IMR-90 (cell line): Measurements from ENCODE around the gene BRD8. TPM values are rescaled to one million over a fixed set of nuclear protein-coding genes. Genes with fewer than 3 reads are reported as not detected.

Experiments used
- ATAC-seq: fragments of 200-7000 bp; cut with Tn5 transposase; 2 replicates; pipeline ENCODE4 v1.9.1; 2020; ENCODE audit warnings: low read depth, mild to moderate bottlenecking, moderate library complexity
- BruUV-seq: library from RNA; stranded (reverse); fragments of 400-500 nt; replicated peaks from 2 replicates; lab custom pipeline; 2021; lab: Mats Ljungman, UMichigan
- CTCF ChIA-PET: fragments of 300-600 bp; formaldehyde crosslinking; extraction: SDS; loops from one replicate; lab custom pipeline; 2021; ENCODE audit warnings: antibody characterized with exemption; lab: Yijun Ruan, JAX
- POLR2A ChIA-PET: fragments of 300-600 bp; sonication (Branson Sonifier 250); formaldehyde crosslinking; loops from one replicate; lab custom pipeline; 2022; ENCODE audit warnings: antibody characterized with exemption; ENCODE audit not compliant: unreplicated experiment; lab: Charles Lee
- DNase-seq: peaks from one replicate; pipeline ENCODE4 v3.0.0; 2013
- H2AFZ ChIP-seq: replicated peaks from 2 replicates; pipeline ENCODE3; 2013; ENCODE audit warnings: low read length, mild to moderate bottlenecking; ENCODE audit not compliant: poor library complexity
- H2AK5ac ChIP-seq: 2 replicates; pipeline ENCODE4 v1.6.1; 2013; ENCODE audit warnings: low read depth, low read length, inconsistent platforms
- H2AK9ac ChIP-seq: replicated peaks from 2 replicates; pipeline ENCODE3; 2013; ENCODE audit warnings: mild to moderate bottlenecking, low read depth, low read length, moderate library complexity; ENCODE audit not compliant: poor library complexity
- H2BK120ac ChIP-seq: 2 replicates; pipeline ENCODE4 v1.6.1; 2013; ENCODE audit warnings: low read depth, low read length, inconsistent platforms
- H2BK15ac ChIP-seq: 3 replicates; pipeline ENCODE4 v1.6.1; 2013; ENCODE audit warnings: low read depth, low read length, inconsistent platforms
- H2BK20ac ChIP-seq: 2 replicates; pipeline ENCODE4 v1.6.1; 2013; ENCODE audit warnings: low read depth, mild to moderate bottlenecking, inconsistent platforms, low read length, moderate library complexity
- H2BK5ac ChIP-seq: 2 replicates; pipeline ENCODE4 v1.6.1; 2013; ENCODE audit warnings: mild to moderate bottlenecking, low read depth, low read length, inconsistent platforms; ENCODE audit not compliant: poor library complexity, severe bottlenecking
- H3K14ac ChIP-seq: replicated peaks from 2 replicates; pipeline ENCODE4 v1.6.1; 2013; ENCODE audit warnings: low read depth, low read length, inconsistent platforms
- H3K18ac ChIP-seq: 2 replicates; pipeline ENCODE4 v1.6.1; 2013; ENCODE audit warnings: low read depth, low read length, control low read depth
- H3K23ac ChIP-seq: 2 replicates; pipeline ENCODE4 v1.6.1; 2013; ENCODE audit warnings: low read depth, low read length, inconsistent platforms
- H3K27ac ChIP-seq: 2 replicates; pipeline ENCODE4 v1.5.1; 2013; ENCODE audit warnings: mild to moderate bottlenecking, control low read depth, low read length; ENCODE audit not compliant: insufficient read depth
- H3K27me3 ChIP-seq: 2 replicates; pipeline ENCODE4 v1.6.1; 2013; ENCODE audit warnings: low read length; ENCODE audit not compliant: control insufficient read depth, insufficient read depth
- H3K36me3 ChIP-seq: 2 replicates; pipeline ENCODE4 v1.6.1; 2013; ENCODE audit warnings: low read length, mixed read lengths; ENCODE audit not compliant: control insufficient read depth, insufficient read depth
- H3K4ac ChIP-seq: 2 replicates; pipeline ENCODE4 v1.6.1; 2013; ENCODE audit warnings: low read depth, low read length, inconsistent platforms
- H3K4me1 ChIP-seq: 2 replicates; pipeline ENCODE4 v1.6.1; 2013; ENCODE audit warnings: low read length, mixed read lengths; ENCODE audit not compliant: control insufficient read depth, insufficient read depth
- H3K4me2 ChIP-seq: 2 replicates; pipeline ENCODE4 v1.6.1; 2013; ENCODE audit warnings: low read depth, mild to moderate bottlenecking, control low read depth, low read length, moderate library complexity
- H3K4me3 ChIP-seq: 2 replicates; pipeline ENCODE4 v1.5.1; 2013; ENCODE audit warnings: low read depth, mild to moderate bottlenecking, control low read depth, low read length, moderate library complexity; ENCODE audit not compliant: insufficient read depth
- H3K56ac ChIP-seq: 2 replicates; pipeline ENCODE4 v1.6.1; 2013; ENCODE audit warnings: low read length, inconsistent platforms; ENCODE audit not compliant: insufficient read depth; ENCODE audit errors: extremely low read depth
- H3K79me1 ChIP-seq, 2 experiments: 2 replicates each; pipeline ENCODE4 v1.6.1; 2013; ENCODE audit warnings: low read length in 2 of 2, inconsistent platforms in 1 of 2, low read depth in 1 of 2
- H3K9ac ChIP-seq: 2 replicates; pipeline ENCODE4 v1.6.1; 2013; ENCODE audit warnings: low read depth, low read length, control low read depth
- H3K9me1 ChIP-seq: 2 replicates; pipeline ENCODE4 v1.6.1; 2013; ENCODE audit warnings: low read length, inconsistent platforms; ENCODE audit not compliant: insufficient read depth
- H3K9me3 ChIP-seq: 2 replicates; pipeline ENCODE4 v1.6.1; 2013; ENCODE audit warnings: low read length; ENCODE audit not compliant: control insufficient read depth, insufficient read depth
- H4K20me1 ChIP-seq: 2 replicates; pipeline ENCODE4 v1.6.1; 2013; ENCODE audit warnings: low read length, inconsistent platforms; ENCODE audit not compliant: insufficient read depth
- H4K5ac ChIP-seq: 2 replicates; pipeline ENCODE4 v1.6.1; 2013; ENCODE audit warnings: mild to moderate bottlenecking, low read depth, low read length, control low read depth
- H4K8ac ChIP-seq, 2 experiments: 2 replicates each; pipeline ENCODE4 v1.6.1; 2013; ENCODE audit warnings: low read depth in 2 of 2, low read length in 2 of 2, control low read depth in 1 of 2, inconsistent platforms in 1 of 2
- H4K91ac ChIP-seq: 2 replicates; pipeline ENCODE4 v1.6.1; 2013; ENCODE audit warnings: low read depth, low read length, inconsistent platforms; ENCODE audit not compliant: insufficient read depth
- BHLHE40 ChIP-seq: fragments of 150-350 bp; IDR thresholded peaks from 2 replicates; pipeline ENCODE4 v1.6.1; 2016; ENCODE audit warnings: mild to moderate bottlenecking, low read depth, low read length
- CHD1 ChIP-seq: IDR thresholded peaks from 2 replicates; pipeline ENCODE4 v1.6.1; 2012; ENCODE audit warnings: low read depth, low read length, improper control_type of control experiment
- FOS ChIP-seq: fragments of 150-350 bp; IDR thresholded peaks from 2 replicates; pipeline ENCODE4 v1.6.1; 2016; ENCODE audit warnings: low read depth, low read length
- MAFK ChIP-seq: IDR thresholded peaks from 2 replicates; pipeline ENCODE4 v1.6.1; 2012; ENCODE audit warnings: low read depth, low read length, improper control_type of control experiment
- MXI1 ChIP-seq: IDR thresholded peaks from 2 replicates; pipeline ENCODE4 v1.6.1; 2012; ENCODE audit warnings: low read depth, mild to moderate bottlenecking, low read length, moderate library complexity, borderline replicate concordance
- NFE2L2 ChIP-seq: fragments of 150-350 bp; IDR thresholded peaks from 2 replicates; pipeline ENCODE4 v1.6.1; 2016; ENCODE audit warnings: low read depth, mild to moderate bottlenecking, low read length
- POLR2A ChIP-seq: IDR thresholded peaks from 2 replicates; pipeline ENCODE4 v1.6.1; 2012; ENCODE audit warnings: mild to moderate bottlenecking, low read depth, low read length
- RAD21 ChIP-seq: IDR thresholded peaks from 2 replicates; pipeline ENCODE4 v1.6.1; 2012; ENCODE audit warnings: low read length, improper control_type of control experiment
- USF2 ChIP-seq: fragments of 150-350 bp; IDR thresholded peaks from 2 replicates; pipeline ENCODE4 v1.6.1; 2017; ENCODE audit warnings: mild to moderate bottlenecking, antibody characterized with exemption, low read length, low read depth
- WGBS, 2 experiments: methylation state at CpG; one replicate each; pipeline versions ENCODE4 v1.1.5 to v1.1.7; 2013; ENCODE audit warnings: missing lambda C conversion rate in 2 of 2; ENCODE audit not compliant: insufficient read length in 1 of 2; ENCODE audit errors: extremely low coverage in 2 of 2; 5-methylcytosine and 5-hydroxymethylcytosine counted together
- dilution Hi-C: fragments of 300-500 bp; cut with HindIII; formaldehyde crosslinking; loops from one replicate; pipeline ENCODE4 v1.14.3; 2018; ENCODE audit warnings: low sequenced_read_pairs; ENCODE audit not compliant: unreplicated experiment
- in situ Hi-C: fragments of 300-500 bp; cut with MboI; formaldehyde crosslinking; loops from 3 replicates; pipeline ENCODE4 v1.14.3; 2019; ENCODE audit warnings: low sequenced_read_pairs, inconsistent platforms, mixed read lengths
- intact Hi-C: fragments of 100-400 bp; cut with micrococcal nuclease; formaldehyde crosslinking; loops from 2 replicates; pipeline ENCODE4 v1.10.0; 2022
- polyA plus RNA-seq, 3 experiments: library from polyadenylated mRNA; depleted of rRNA; stranded (reverse); fragments of >200 nt; gene quantifications; 2 replicates each; pipeline ENCODE4 v1.2.3, GENCODE V29; 2012; ENCODE audit warnings: low replicate concordance in 1 of 3
- total RNA-seq: library from RNA; depleted of rRNA; stranded (reverse); fragments of >200 nt; gene quantifications from 2 replicates; pipeline ENCODE4 v1.2.3, GENCODE V29; 2012
- TF ChIP-seq, protein P1 (sequence below): conservative IDR thresholded peaks from 2 replicates; pipeline ENCODE4 v1.5.1; 2012; ENCODE audit warnings: mild to moderate bottlenecking, low read depth, low read length, improper control_type of control experiment
- TF ChIP-seq, protein P2 (sequence below): fragments of 150-350 bp; IDR thresholded peaks from 2 replicates; pipeline ENCODE4 v1.6.1; 2016; ENCODE audit warnings: low read depth, mild to moderate bottlenecking, low read length, moderate library complexity, borderline replicate concordance

BRD8 gene
- total and polyA plus RNA-seq, 2 of the 4 experiments (the other 2 are of a cell fraction): 36.9 to 43.6 TPM

DNA sequence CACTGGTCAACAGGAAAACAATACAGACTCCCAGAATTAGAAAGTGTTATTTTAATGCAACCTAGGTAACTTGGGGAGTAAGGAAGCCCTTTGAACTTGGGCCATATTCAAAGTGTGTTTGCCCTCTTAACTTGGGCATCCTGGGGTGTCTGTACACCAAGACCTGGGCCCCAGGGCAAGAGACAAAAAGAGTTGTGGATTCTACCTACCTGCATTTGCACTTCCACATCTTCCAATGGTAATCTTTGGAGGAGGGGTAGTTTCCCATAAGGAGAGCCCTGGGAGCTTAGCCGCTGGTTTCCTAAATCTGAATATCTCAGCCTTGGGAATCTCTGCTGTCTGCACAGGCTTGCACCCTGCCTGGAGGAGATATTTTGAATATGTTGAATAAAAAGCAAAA lies 86.1 kb downstream of the BRD8 start:
- no peak overlapping the region for H2AK5ac ChIP-seq
- H2BK15ac ChIP-seq: no peak overlapping the region
- intact Hi-C loops: no loop called here
- no peaks in the 10 kb centered on the region for H3K9me3 ChIP-seq
- no peaks in the 10 kb centered on the region for H3K9me1 ChIP-seq
- H3K27ac ChIP-seq: no peak overlapping the region
- no peak overlapping the region for H3K4me3 ChIP-seq
- no peak overlapping the region for H2BK120ac ChIP-seq
- no CpG with 5 or more reads among the region's 1 CpG for WGBS, 2 experiments
- H2BK5ac ChIP-seq: no peak overlapping the region
- H3K14ac ChIP-seq: no peak overlapping the region
- H3K9ac ChIP-seq: no peak overlapping the region
- no peak overlapping the region for H4K8ac ChIP-seq
- ChIA-PET CTCF (no interaction called here), POLR2A (no interaction called here)
- H3K18ac ChIP-seq: no peak overlapping the region
- H3K4me1 ChIP-seq: no peaks in the 10 kb centered on the region
- no peak overlapping the region for H2AK9ac ChIP-seq
- no peaks in the 10 kb centered on the region for H3K79me1 ChIP-seq
- no peak for ATAC-seq
- no peak overlapping the region for H4K5ac ChIP-seq
- TF ChIP-seq FOS (no peak), MXI1 (no peak), USF2 (no peak), POLR2A (no peak), NFE2L2 (no peak), CHD1 (no peak), MAFK (no peak), RAD21 (no peak), BHLHE40 (no peak)
- TF ChIP-seq, protein P1, sequence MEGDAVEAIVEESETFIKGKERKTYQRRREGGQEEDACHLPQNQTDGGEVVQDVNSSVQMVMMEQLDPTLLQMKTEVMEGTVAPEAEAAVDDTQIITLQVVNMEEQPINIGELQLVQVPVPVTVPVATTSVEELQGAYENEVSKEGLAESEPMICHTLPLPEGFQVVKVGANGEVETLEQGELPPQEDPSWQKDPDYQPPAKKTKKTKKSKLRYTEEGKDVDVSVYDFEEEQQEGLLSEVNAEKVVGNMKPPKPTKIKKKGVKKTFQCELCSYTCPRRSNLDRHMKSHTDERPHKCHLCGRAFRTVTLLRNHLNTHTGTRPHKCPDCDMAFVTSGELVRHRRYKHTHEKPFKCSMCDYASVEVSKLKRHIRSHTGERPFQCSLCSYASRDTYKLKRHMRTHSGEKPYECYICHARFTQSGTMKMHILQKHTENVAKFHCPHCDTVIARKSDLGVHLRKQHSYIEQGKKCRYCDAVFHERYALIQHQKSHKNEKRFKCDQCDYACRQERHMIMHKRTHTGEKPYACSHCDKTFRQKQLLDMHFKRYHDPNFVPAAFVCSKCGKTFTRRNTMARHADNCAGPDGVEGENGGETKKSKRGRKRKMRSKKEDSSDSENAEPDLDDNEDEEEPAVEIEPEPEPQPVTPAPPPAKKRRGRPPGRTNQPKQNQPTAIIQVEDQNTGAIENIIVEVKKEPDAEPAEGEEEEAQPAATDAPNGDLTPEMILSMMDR: no peak
- TF ChIP-seq, protein P2, sequence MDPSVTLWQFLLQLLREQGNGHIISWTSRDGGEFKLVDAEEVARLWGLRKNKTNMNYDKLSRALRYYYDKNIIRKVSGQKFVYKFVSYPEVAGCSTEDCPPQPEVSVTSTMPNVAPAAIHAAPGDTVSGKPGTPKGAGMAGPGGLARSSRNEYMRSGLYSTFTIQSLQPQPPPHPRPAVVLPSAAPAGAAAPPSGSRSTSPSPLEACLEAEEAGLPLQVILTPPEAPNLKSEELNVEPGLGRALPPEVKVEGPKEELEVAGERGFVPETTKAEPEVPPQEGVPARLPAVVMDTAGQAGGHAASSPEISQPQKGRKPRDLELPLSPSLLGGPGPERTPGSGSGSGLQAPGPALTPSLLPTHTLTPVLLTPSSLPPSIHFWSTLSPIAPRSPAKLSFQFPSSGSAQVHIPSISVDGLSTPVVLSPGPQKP: no peak
- no peaks in the 10 kb centered on the region for H4K20me1 ChIP-seq
- H4K91ac ChIP-seq: no peak overlapping the region
- BruUV-seq: no TSS peak
- DNase-seq: no peak
- in situ Hi-C loops: no loop called here
- H2AFZ ChIP-seq: no peak overlapping the region
- no peak overlapping the region for H3K4me2 ChIP-seq
- no peaks in the 10 kb centered on the region for H3K36me3 ChIP-seq
- H3K4ac ChIP-seq: no peak overlapping the region
- dilution Hi-C loops: no loop called here
- no peak overlapping the region for H3K23ac ChIP-seq
- no peak overlapping the region for H2BK20ac ChIP-seq
- H3K56ac ChIP-seq: no peak overlapping the region
- peaks cover 40% of the 10 kb centered on the region for H3K27me3 ChIP-seq
